SK-N-SH (cell line): ENCODE data around the gene PRKG1.

Experiments used
- GABPA ChIP-seq: IDR thresholded peaks from 2 replicates; pipeline ENCODE4 v1.4.0; 2012; ENCODE audit warnings: low read depth, mild to moderate bottlenecking
- NFIC ChIP-seq: IDR thresholded peaks from 2 replicates; pipeline ENCODE4 v1.4.0; 2012; ENCODE audit warnings: borderline replicate concordance
- POLR2AphosphoS5 ChIP-seq: IDR thresholded peaks from 2 replicates; pipeline ENCODE4 v1.6.1; 2012; ENCODE audit warnings: low read depth, low read length
- RFX5 ChIP-seq: IDR thresholded peaks from 2 replicates; pipeline ENCODE4 v1.6.1; 2012; ENCODE audit warnings: mild to moderate bottlenecking, improper control_type of control experiment, low read length
- SIN3A ChIP-seq: IDR thresholded peaks from 2 replicates; pipeline ENCODE4 v1.6.1; 2012; ENCODE audit warnings: low read depth, mild to moderate bottlenecking, low read length, moderate library complexity, borderline replicate concordance
- TF ChIP-seq, protein P1 (sequence below): fragments of 200-600 bp; sonication (generic); IDR thresholded peaks from 2 replicates; pipeline ENCODE4 v1.6.1; 2017; ENCODE audit warnings: antibody characterized with exemption, mild to moderate bottlenecking, moderate library complexity
- TF ChIP-seq, protein P2 (sequence below): IDR thresholded peaks from 2 replicates; pipeline ENCODE4 v1.4.0; 2012; ENCODE audit warnings: low read depth, borderline replicate concordance
- TF ChIP-seq, protein P3 (sequence below): IDR thresholded peaks from 2 replicates; pipeline ENCODE4 v1.6.1; 2012; ENCODE audit warnings: mild to moderate bottlenecking, low read depth, low read length, moderate library complexity

DNA sequence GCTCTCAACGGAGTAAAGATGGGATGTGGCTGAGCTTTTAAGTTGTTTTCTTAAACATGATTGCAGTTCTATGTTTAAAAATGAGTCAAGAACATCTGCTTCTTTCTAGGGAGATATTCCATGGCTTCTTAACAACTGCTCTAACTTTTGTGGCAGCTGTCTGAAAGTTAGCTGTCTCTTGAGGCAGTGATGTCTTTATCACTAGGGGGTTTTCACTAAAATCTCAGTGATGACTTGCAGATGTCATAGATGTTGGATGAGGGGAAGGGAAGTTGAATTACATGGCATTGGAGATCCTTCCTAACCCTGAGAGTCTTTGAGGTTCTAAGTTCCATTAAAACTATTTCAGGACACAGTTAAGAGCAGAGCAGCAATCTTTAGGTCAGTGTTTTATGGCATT is 43.5 kb downstream of the PRKG1 start:
- no peak for TF ChIP-seq SIN3A
- TF ChIP-seq GABPA, result no peak
- TF ChIP-seq NFIC, result no peak
- TF ChIP-seq, protein P1, sequence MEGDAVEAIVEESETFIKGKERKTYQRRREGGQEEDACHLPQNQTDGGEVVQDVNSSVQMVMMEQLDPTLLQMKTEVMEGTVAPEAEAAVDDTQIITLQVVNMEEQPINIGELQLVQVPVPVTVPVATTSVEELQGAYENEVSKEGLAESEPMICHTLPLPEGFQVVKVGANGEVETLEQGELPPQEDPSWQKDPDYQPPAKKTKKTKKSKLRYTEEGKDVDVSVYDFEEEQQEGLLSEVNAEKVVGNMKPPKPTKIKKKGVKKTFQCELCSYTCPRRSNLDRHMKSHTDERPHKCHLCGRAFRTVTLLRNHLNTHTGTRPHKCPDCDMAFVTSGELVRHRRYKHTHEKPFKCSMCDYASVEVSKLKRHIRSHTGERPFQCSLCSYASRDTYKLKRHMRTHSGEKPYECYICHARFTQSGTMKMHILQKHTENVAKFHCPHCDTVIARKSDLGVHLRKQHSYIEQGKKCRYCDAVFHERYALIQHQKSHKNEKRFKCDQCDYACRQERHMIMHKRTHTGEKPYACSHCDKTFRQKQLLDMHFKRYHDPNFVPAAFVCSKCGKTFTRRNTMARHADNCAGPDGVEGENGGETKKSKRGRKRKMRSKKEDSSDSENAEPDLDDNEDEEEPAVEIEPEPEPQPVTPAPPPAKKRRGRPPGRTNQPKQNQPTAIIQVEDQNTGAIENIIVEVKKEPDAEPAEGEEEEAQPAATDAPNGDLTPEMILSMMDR, result no peak
- TF ChIP-seq POLR2AphosphoS5, result no peak
- TF ChIP-seq RFX5, result no peak
- TF ChIP-seq, protein P2, sequence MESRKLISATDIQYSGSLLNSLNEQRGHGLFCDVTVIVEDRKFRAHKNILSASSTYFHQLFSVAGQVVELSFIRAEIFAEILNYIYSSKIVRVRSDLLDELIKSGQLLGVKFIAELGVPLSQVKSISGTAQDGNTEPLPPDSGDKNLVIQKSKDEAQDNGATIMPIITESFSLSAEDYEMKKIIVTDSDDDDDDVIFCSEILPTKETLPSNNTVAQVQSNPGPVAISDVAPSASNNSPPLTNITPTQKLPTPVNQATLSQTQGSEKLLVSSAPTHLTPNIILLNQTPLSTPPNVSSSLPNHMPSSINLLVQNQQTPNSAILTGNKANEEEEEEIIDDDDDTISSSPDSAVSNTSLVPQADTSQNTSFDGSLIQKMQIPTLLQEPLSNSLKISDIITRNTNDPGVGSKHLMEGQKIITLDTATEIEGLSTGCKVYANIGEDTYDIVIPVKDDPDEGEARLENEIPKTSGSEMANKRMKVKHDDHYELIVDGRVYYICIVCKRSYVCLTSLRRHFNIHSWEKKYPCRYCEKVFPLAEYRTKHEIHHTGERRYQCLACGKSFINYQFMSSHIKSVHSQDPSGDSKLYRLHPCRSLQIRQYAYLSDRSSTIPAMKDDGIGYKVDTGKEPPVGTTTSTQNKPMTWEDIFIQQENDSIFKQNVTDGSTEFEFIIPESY, result no peak
- TF ChIP-seq, protein P3, sequence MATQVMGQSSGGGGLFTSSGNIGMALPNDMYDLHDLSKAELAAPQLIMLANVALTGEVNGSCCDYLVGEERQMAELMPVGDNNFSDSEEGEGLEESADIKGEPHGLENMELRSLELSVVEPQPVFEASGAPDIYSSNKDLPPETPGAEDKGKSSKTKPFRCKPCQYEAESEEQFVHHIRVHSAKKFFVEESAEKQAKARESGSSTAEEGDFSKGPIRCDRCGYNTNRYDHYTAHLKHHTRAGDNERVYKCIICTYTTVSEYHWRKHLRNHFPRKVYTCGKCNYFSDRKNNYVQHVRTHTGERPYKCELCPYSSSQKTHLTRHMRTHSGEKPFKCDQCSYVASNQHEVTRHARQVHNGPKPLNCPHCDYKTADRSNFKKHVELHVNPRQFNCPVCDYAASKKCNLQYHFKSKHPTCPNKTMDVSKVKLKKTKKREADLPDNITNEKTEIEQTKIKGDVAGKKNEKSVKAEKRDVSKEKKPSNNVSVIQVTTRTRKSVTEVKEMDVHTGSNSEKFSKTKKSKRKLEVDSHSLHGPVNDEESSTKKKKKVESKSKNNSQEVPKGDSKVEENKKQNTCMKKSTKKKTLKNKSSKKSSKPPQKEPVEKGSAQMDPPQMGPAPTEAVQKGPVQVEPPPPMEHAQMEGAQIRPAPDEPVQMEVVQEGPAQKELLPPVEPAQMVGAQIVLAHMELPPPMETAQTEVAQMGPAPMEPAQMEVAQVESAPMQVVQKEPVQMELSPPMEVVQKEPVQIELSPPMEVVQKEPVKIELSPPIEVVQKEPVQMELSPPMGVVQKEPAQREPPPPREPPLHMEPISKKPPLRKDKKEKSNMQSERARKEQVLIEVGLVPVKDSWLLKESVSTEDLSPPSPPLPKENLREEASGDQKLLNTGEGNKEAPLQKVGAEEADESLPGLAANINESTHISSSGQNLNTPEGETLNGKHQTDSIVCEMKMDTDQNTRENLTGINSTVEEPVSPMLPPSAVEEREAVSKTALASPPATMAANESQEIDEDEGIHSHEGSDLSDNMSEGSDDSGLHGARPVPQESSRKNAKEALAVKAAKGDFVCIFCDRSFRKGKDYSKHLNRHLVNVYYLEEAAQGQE, result no peak
